WERI-Rb-1 (cell line): ENCODE results near the gene IL22RA1.

Experiments used
- DNase-seq: peaks from one replicate; pipeline ENCODE4 v3.0.0-alpha.2; 2020
- H3K27ac ChIP-seq: fragments of 250-450 bp; sonication (Bioruptor Pico); 2 replicates; pipeline ENCODE4 v1.5.1; 2020; ENCODE audit warnings: mild to moderate bottlenecking, moderate library complexity
- H3K27me3 ChIP-seq: fragments of 250-450 bp; sonication (Bioruptor Pico); 2 replicates; pipeline ENCODE4 v1.5.1; 2021; ENCODE audit warnings: mild to moderate bottlenecking, low read depth, moderate library complexity; ENCODE audit not compliant: insufficient read depth, severe bottlenecking
- H3K36me3 ChIP-seq: fragments of 250-450 bp; sonication (Bioruptor Pico); 2 replicates; pipeline ENCODE4 v1.5.1; 2020; ENCODE audit warnings: mild to moderate bottlenecking, moderate library complexity
- H3K4me3 ChIP-seq: 2 replicates; pipeline ENCODE4 v1.5.1; 2011; ENCODE audit warnings: low read depth, mild to moderate bottlenecking, control low read depth, low read length
- H3K9me3 ChIP-seq: fragments of 250-450 bp; sonication (Bioruptor Pico); 2 replicates; pipeline ENCODE4 v1.5.1; 2021; ENCODE audit warnings: mild to moderate bottlenecking, moderate library complexity; ENCODE audit not compliant: severe bottlenecking
- TF ChIP-seq, protein P1 (sequence below): IDR thresholded peaks from 2 replicates; pipeline ENCODE4 v1.5.1; 2011; ENCODE audit warnings: low read depth, mild to moderate bottlenecking, control low read depth, inconsistent platforms, low read length

IL22RA1 gene

DNA sequence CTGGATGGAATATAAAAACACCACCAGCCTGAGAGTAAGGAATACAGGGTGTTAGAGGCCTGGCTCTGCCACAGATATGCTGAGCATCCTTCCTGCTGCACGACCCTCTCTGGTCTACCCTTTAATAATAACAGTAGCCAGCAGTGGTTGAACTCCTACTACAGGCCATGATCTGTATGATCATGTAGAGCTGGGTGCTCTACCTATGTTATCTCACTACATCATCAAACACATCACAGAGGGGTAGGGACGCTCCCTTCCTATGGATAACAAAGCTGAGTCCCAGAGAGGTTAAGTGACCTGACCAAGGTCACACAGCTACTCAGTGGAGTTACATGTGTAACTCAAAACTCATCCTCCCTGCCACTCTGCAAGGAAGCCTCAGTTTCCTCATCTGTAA, 18.0 kb downstream of the IL22RA1 start:
- Histone ChIP-seq H3K27ac (no peak overlapping the region), H3K9me3 (no peaks in the 10 kb centered on the region), H3K36me3 (no peaks in the 10 kb centered on the region), H3K27me3 (no peaks in the 10 kb centered on the region), H3K4me3 (no peak overlapping the region)
- DNase-seq = no peak
- TF ChIP-seq, protein P1, sequence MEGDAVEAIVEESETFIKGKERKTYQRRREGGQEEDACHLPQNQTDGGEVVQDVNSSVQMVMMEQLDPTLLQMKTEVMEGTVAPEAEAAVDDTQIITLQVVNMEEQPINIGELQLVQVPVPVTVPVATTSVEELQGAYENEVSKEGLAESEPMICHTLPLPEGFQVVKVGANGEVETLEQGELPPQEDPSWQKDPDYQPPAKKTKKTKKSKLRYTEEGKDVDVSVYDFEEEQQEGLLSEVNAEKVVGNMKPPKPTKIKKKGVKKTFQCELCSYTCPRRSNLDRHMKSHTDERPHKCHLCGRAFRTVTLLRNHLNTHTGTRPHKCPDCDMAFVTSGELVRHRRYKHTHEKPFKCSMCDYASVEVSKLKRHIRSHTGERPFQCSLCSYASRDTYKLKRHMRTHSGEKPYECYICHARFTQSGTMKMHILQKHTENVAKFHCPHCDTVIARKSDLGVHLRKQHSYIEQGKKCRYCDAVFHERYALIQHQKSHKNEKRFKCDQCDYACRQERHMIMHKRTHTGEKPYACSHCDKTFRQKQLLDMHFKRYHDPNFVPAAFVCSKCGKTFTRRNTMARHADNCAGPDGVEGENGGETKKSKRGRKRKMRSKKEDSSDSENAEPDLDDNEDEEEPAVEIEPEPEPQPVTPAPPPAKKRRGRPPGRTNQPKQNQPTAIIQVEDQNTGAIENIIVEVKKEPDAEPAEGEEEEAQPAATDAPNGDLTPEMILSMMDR = no peak

DNA sequence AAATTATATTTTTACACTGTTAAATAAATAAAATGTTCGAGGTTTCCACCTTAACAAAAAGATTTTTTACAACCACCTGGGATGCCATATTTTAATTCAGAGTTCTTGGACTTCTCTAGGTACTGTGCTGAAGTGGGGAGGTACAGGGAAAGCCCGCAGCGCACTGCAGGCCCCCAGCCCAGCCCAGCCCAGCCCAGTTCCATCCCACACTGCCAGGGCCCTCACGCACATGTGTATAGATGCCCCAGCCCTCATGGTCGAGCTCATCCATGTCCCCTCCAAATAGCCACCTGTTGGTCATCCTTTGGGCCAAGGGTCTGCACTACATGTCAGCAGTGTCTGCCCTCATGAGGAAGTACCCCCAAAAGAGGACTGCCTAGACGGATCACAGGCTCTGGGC, 19.3 kb downstream of the IL22RA1 start:
- no peak for DNase-seq
- Histone ChIP-seq H3K27me3 (no peaks in the 10 kb centered on the region), H3K9me3 (no peaks in the 10 kb centered on the region), H3K27ac (no peak overlapping the region), H3K36me3 (no peaks in the 10 kb centered on the region), H3K4me3 (no peak overlapping the region)
- TF ChIP-seq, protein P1 = no peak

DNA sequence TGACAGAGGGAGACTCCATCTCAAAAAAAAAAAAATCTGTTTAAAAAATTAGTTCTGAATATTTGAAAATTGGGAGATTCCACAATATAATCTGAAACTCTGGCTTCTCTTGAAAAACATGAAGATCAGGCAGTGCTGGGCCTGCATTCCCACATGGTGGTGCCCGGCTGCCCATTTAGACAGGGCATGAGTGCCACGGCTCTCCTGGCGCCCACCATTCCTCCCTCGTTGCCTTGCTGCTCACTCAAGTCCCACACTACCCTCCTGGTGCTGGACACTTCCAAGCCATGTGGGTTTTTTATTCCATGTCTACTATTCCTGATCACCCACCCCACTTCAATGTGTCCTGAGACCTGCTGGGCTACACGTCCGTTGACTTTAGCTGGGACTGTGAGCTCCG, 20.2 kb downstream of the IL22RA1 start:
- H3K27me3 ChIP-seq = no peaks in the 10 kb centered on the region
- no peaks in the 10 kb centered on the region for H3K36me3 ChIP-seq
- no peak for DNase-seq
- H3K27ac ChIP-seq = no peak overlapping the region
- TF ChIP-seq, protein P1 = no peak
- H3K4me3 ChIP-seq = no peak overlapping the region
- no peaks in the 10 kb centered on the region for H3K9me3 ChIP-seq

DNA sequence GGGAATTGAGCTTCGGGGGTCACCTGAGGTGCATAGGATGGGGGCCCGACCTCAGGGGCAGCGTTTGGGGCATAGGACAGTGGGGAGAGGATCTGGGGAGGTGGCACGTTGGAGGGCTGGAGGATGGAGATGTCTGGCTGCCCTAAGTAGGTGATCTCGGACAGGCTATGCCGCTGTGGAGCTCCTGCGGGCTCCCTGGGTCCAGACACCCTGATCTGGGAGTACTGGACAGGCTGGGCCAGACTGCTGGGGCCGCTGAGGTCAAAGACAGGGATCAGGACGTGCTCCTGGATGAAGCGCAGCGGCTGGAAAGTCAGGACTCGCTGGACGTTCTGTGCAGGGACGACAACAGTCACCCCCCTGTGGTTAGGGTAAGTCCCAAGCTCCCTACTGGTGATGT, 21.5 kb downstream of the IL22RA1 start:
- H3K27ac ChIP-seq = no peak overlapping the region
- TF ChIP-seq, protein P1 = no peak
- no peaks in the 10 kb centered on the region for H3K9me3 ChIP-seq
- H3K36me3 ChIP-seq = no peaks in the 10 kb centered on the region
- no peak overlapping the region for H3K4me3 ChIP-seq
- no peak for DNase-seq
- no peaks in the 10 kb centered on the region for H3K27me3 ChIP-seq

DNA sequence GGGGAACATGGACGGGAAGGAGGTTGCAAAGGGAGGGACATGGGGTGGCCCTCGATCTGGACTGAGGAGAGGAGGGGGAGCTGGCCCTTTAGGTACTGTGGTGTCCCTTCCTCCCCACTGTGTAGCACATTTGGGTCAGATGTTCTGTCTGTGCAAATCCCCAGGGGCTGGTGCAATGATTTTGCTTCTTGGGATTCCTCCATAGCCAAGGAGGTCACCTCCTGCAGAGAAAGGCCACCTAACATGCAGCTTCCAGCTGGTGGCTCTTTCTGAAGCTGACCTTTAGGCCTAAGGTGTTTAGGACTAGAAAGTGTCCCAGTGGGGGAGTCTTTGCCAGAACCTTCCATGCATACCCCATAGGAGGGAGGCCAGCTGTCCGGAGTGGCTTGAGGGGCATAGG, 22.0 kb downstream of the IL22RA1 start:
- no peaks in the 10 kb centered on the region for H3K27me3 ChIP-seq
- H3K9me3 ChIP-seq = no peaks in the 10 kb centered on the region
- no peak for DNase-seq
- H3K36me3 ChIP-seq = no peaks in the 10 kb centered on the region
- no peak overlapping the region for H3K27ac ChIP-seq
- TF ChIP-seq, protein P1 = no peak
- H3K4me3 ChIP-seq = no peak overlapping the region
